HG03159 (cell line): ENCODE measurements around the gene RAB3C.
"Not testable (repeated sequence)": the region's sequence is repeated elsewhere in the genome, so short reads cannot be mapped to it uniquely, and the experiment has no call there.

Source experiments
- ATAC-seq: cut with Tn5 transposase; IDR thresholded peaks from one replicate; pipeline ENCODE4 v1.9.1; 2021; ENCODE audit warnings: mild to moderate bottlenecking, moderate library complexity; ENCODE audit not compliant: unreplicated experiment

The RAB3C gene

GRCh38 chr5:58582803-58583491, at the start of gene RAB3C:
RAB3C (plus strand) TSS chr5:58583075; CDS start chr5:58583209, 134 bp downstream.
- ATAC-seq = peak; percentile 100

- not testable (repeated sequence) for ATAC-seq
Observed at GRCh38 chr5:58541935-58542334, 40.9 kb upstream of the RAB3C start.

- ATAC-seq = no peak
Observed at GRCh38 chr5:58542709-58543108, 40.2 kb upstream of the RAB3C start.

- ATAC-seq = no peak
Observed at GRCh38 chr5:58543723-58544122, 39.2 kb upstream of the RAB3C start.

- no peak for ATAC-seq
Observed at GRCh38 chr5:58544195-58544594, 38.7 kb upstream of the RAB3C start.

GRCh38 chr5:58544926-58545325, 37.9 kb upstream of the RAB3C start:
- no peak for ATAC-seq

GRCh38 chr5:58545912-58546311, 37.0 kb upstream of the RAB3C start:
- ATAC-seq = peak; percentile 95

- no peak for ATAC-seq
Observed at GRCh38 chr5:58548068-58548467, 34.8 kb upstream of the RAB3C start.

GRCh38 chr5:58551492-58551891, 31.4 kb upstream of the RAB3C start:
- no peak for ATAC-seq

GRCh38 chr5:58557665-58558338, 25.1 kb upstream of the RAB3C start:
- ATAC-seq = not testable (repeated sequence)

- ATAC-seq = not testable (repeated sequence)
Observed at GRCh38 chr5:58563016-58563700, 19.7 kb upstream of the RAB3C start.

GRCh38 chr5:58564043-58564832, 18.6 kb upstream of the RAB3C start:
- ATAC-seq = not testable (repeated sequence)

- no peak for ATAC-seq
Observed at GRCh38 chr5:58565033-58565432, 17.8 kb upstream of the RAB3C start.

GRCh38 chr5:58571501-58571900, 11.4 kb upstream of the RAB3C start:
- ATAC-seq = no peak

- ATAC-seq = not testable (repeated sequence)
Observed at GRCh38 chr5:58572973-58573372, 9.9 kb upstream of the RAB3C start.

GRCh38 chr5:58579781-58580180, 3.1 kb upstream of the RAB3C start:
- no peak for ATAC-seq

- ATAC-seq = peak; percentile 28
Observed at GRCh38 chr5:58582019-58582802, 664 bp upstream of the RAB3C start.

- ATAC-seq = no peak
Observed at GRCh38 chr5:58595952-58596351, 13.1 kb downstream of the RAB3C start.

GRCh38 chr5:58598440-58598839, 15.6 kb downstream of the RAB3C start:
- ATAC-seq = no peak

GRCh38 chr5:58599217-58599616, 16.3 kb downstream of the RAB3C start:
- no peak for ATAC-seq
